HepG2 (cell line): ENCODE measurements around the gene KAT6B. TPM values are rescaled to one million over a fixed set of nuclear protein-coding genes. Genes with fewer than 3 reads are reported as not detected.

Experiments
- ATAC-seq: fragments of 200-7000 bp; cut with Tn5 transposase; 3 replicates; pipeline ENCODE4 v1.9.1; 2020; ENCODE audit warnings: mild to moderate bottlenecking, moderate library complexity
- BruUV-seq: library from RNA; stranded (reverse); fragments of 400-500 nt; replicated peaks from 2 replicates; lab custom pipeline; 2021; lab: Mats Ljungman, UMichigan
- CTCF ChIA-PET: fragments of 300-600 bp; formaldehyde crosslinking; extraction: SDS; loops from one replicate; lab custom pipeline; 2021; ENCODE audit warnings: low total read pairs, inconsistent platforms, low intra/inter-chr PET ratio; lab: Yijun Ruan, JAX
- POLR2A ChIA-PET: fragments of 350-600 bp; sonication (Branson Sonifier 250); formaldehyde crosslinking; loops from one replicate; lab custom pipeline; 2020; ENCODE audit warnings: antibody characterized with exemption, inconsistent platforms; lab: Yijun Ruan, JAX
- DNase-seq: peaks from one replicate; pipeline ENCODE4 v3.0.0-alpha.2; 2015; ENCODE audit warnings: low spot score
- FAIRE-seq: peaks from 3 replicates; lab custom pipeline; 2011; peaks lifted over from hg19 to GRCh38; lab: Jason Lieb, UNC
- H2AFZ ChIP-seq: one replicate; pipeline ENCODE4 v1.6.1; 2011; ENCODE audit warnings: low read length, inconsistent platforms
- H3K27ac ChIP-seq: fragments of 300-600 bp; 3 replicates; pipeline ENCODE4 v1.8.0; 2011; ENCODE audit warnings: mixed run types, mild to moderate bottlenecking, mixed read lengths, low read length, inconsistent platforms; ENCODE audit not compliant: insufficient read depth; ENCODE audit errors: extremely low read length
- H3K27me3 ChIP-seq, 2 experiments: fragments of 200-600 bp in 1 of 2; 2 replicates in 1 of 2; 3 replicates in 1 of 2; pipeline versions ENCODE4 v1.6.0 to v1.8.0; 2011; ENCODE audit warnings: low read length in 2 of 2, mild to moderate bottlenecking in 2 of 2, moderate library complexity in 2 of 2, inconsistent platforms in 1 of 2; ENCODE audit not compliant: insufficient read depth in 2 of 2, control insufficient read depth in 1 of 2
- H3K36me3 ChIP-seq, 2 experiments: fragments of 200-600 bp in 1 of 2; replicated peaks in 1 of 2; 2 replicates in 1 of 2; 3 replicates in 1 of 2; pipeline versions ENCODE4 v1.5.1 to v1.8.0; 2011; ENCODE audit warnings: low read length in 2 of 2, inconsistent platforms in 1 of 2; ENCODE audit not compliant: insufficient read depth in 2 of 2, control insufficient read depth in 1 of 2
- H3K4me1 ChIP-seq: 2 replicates; pipeline ENCODE4 v1.5.1; 2012; ENCODE audit warnings: low read length, inconsistent platforms; ENCODE audit not compliant: insufficient read depth
- H3K4me2 ChIP-seq: 2 replicates; pipeline ENCODE4 v1.6.0; 2011; ENCODE audit warnings: low read depth, low read length, inconsistent platforms
- H3K4me3 ChIP-seq, 3 experiments: fragments of 200-600 bp in 1 of 3; sonication (generic), shearing (Covaris generic) in 1 of 3; replicated peaks in 1 of 3; 2 replicates each; pipeline ENCODE4 v1.5.1; 2011 to 2016; ENCODE audit warnings: low read length in 3 of 3, inconsistent platforms in 2 of 3, low read depth in 2 of 3, mild to moderate bottlenecking in 2 of 3, control low read depth in 1 of 3, mixed read lengths in 1 of 3; ENCODE audit not compliant: insufficient read depth in 1 of 3
- H3K79me2 ChIP-seq: one replicate; pipeline ENCODE4 v1.6.1; 2011; ENCODE audit warnings: low read length, inconsistent platforms; ENCODE audit not compliant: insufficient read depth
- H3K9ac ChIP-seq: 2 replicates; pipeline ENCODE4 v1.6.0; 2011; ENCODE audit warnings: mild to moderate bottlenecking, low read depth, low read length, inconsistent platforms; ENCODE audit not compliant: insufficient read depth
- H3K9me3 ChIP-seq: 2 replicates; pipeline ENCODE4 v1.5.1; 2012; ENCODE audit warnings: mild to moderate bottlenecking, low read length
- H4K20me1 ChIP-seq: 2 replicates; pipeline ENCODE4 v1.6.0; 2011; ENCODE audit warnings: inconsistent platforms, mild to moderate bottlenecking, low read length, moderate library complexity; ENCODE audit not compliant: insufficient read depth
- ATF7 ChIP-seq, 2 experiments: fragments of 450-650 bp in 1 of 2; sonication (generic) in 1 of 2; formaldehyde crosslinking in 1 of 2; IDR thresholded peaks; 2 replicates each; pipeline versions ENCODE4 v1.4.0 to v1.6.1; 2016 to 2020; ENCODE audit warnings: antibody characterized with exemption in 1 of 2, mild to moderate bottlenecking in 1 of 2, missing genetic modification reagents in 1 of 2
- CEBPB ChIP-seq: IDR thresholded peaks from 2 replicates; pipeline ENCODE4 v1.6.1; 2011; ENCODE audit warnings: low read depth, low read length, improper control_type of control experiment, borderline replicate concordance
- HDAC2 ChIP-seq: sonication (generic); formaldehyde crosslinking; IDR thresholded peaks from 2 replicates; pipeline ENCODE4 v1.4.0; 2020; ENCODE audit warnings: missing genetic modification reagents
- KDM5A ChIP-seq: fragments of 200-600 bp; sonication (generic); IDR thresholded peaks from 2 replicates; pipeline ENCODE4 v1.7.0; 2018; ENCODE audit warnings: antibody characterized with exemption, mild to moderate bottlenecking, low read length, borderline replicate concordance
- KLF13 ChIP-seq: sonication (generic); formaldehyde crosslinking; IDR thresholded peaks from 2 replicates; pipeline ENCODE4 v1.4.0; 2020; ENCODE audit warnings: mild to moderate bottlenecking, missing genetic modification reagents
- NFE2 ChIP-seq: sonication (generic); formaldehyde crosslinking; IDR thresholded peaks from 2 replicates; pipeline ENCODE4 v1.4.0; 2020; ENCODE audit warnings: missing genetic modification reagents
- SRSF9 ChIP-seq: fragments of 200-400 bp; formaldehyde crosslinking; IDR thresholded peaks from 2 replicates; pipeline ENCODE4 v1.6.1; 2018; ENCODE audit warnings: borderline replicate concordance, mild to moderate bottlenecking, low read depth, low read length; ENCODE audit not compliant: insufficient read depth, poor library complexity, severe bottlenecking
- TEF ChIP-seq: sonication (generic); formaldehyde crosslinking; IDR thresholded peaks from 2 replicates; pipeline ENCODE4 v1.5.0; 2020; ENCODE audit warnings: missing genetic modification reagents
- TFDP1 ChIP-seq: IDR thresholded peaks from 2 replicates; pipeline ENCODE4 v1.6.1; 2016; ENCODE audit warnings: missing compliant biosample characterization, missing genetic modification reagents, borderline replicate concordance
- ZNF382 ChIP-seq: sonication (generic); formaldehyde crosslinking; IDR thresholded peaks from 2 replicates; pipeline ENCODE4 v1.5.0; 2020; ENCODE audit warnings: missing genetic modification reagents, mild to moderate bottlenecking, borderline replicate concordance
- ZUFSP ChIP-seq: sonication (generic); formaldehyde crosslinking; IDR thresholded peaks from 2 replicates; pipeline ENCODE4 v1.9.0; 2021; ENCODE audit warnings: missing genetic modification reagents, mild to moderate bottlenecking, borderline replicate concordance
- WGBS: methylation state at CpG from one replicate; pipeline ENCODE4 v1.1.6; 2017; ENCODE audit warnings: low lambda C conversion rate; 5-methylcytosine and 5-hydroxymethylcytosine counted together
- in situ Hi-C: cut with HindIII; loops from 2 replicates; pipeline ENCODE4 v1.10.0; 2017; ENCODE audit warnings: low pct_unique_long_range_greater_than_20kb; ENCODE audit not compliant: extremely low pct_ligation_motif_present
- intact Hi-C: fragments of 100-400 bp; cut with micrococcal nuclease; formaldehyde crosslinking; loops from one replicate; pipeline ENCODE4 v1.10.0; 2022; ENCODE audit not compliant: unreplicated experiment
- polyA plus RNA-seq, 8 experiments: library from polyadenylated mRNA; depleted of rRNA in 3 of 8; stranded (reverse) in 7 of 8; unstranded in 1 of 8; fragments of >200 nt; fragmentation: Illumina TruSeq in 4 of 8; extraction: Trizol in 4 of 8; gene quantifications; 2 replicates each; pipeline versions ENCODE4 v1.2.1 to v1.2.3, GENCODE V29; 2011 to 2016; ENCODE audit warnings: low read depth in 4 of 8, missing spikeins in 1 of 8, mixed read lengths in 1 of 8; ENCODE audit not compliant: insufficient read depth in 1 of 8
- total RNA-seq, 5 experiments: library from RNA; depleted of rRNA; stranded (reverse); fragments of >200 nt; fragmentation: Illumina TruSeq; extraction: Trizol; gene quantifications; 2 replicates each; pipeline ENCODE4 v1.2.3, GENCODE V29; 2016; ENCODE audit warnings: low read depth in 1 of 5

Gene KAT6B
- total and polyA plus RNA-seq, 2 of the 13 experiments (the other 11 are each of a cell fraction or from before 2014, with no cell fraction given): 3.0 to 9.5 TPM

GRCh38 chr10:74810087-74810486, 16.3 kb upstream of the KAT6B start:
- Histone ChIP-seq H2AFZ (no peak overlapping the region), H4K20me1 (no peaks in the 10 kb centered on the region), H3K36me3 (no peaks in the 10 kb centered on the region), H3K4me1 (no peaks in the 10 kb centered on the region), H3K27ac (no peak overlapping the region), H3K4me3 (no peak overlapping the region), H3K4me2 (no peak overlapping the region), H3K9me3 (no peaks in the 10 kb centered on the region), H3K9ac (no peak overlapping the region), H3K79me2 (no peaks in the 10 kb centered on the region), H3K27me3 (no peaks in the 10 kb centered on the region)
- intact Hi-C loops (no loop called here), in situ Hi-C loops (no loop called here)
- TF ChIP-seq CEBPB: no peak
- no peak for TF ChIP-seq KDM5A
- ATAC-seq (no peak), FAIRE-seq (no peak), DNase-seq (no peak)
- POLR2A ChIA-PET: no interaction called here
- WGBS: 54% methylated on average over 2 of the region's 2 CpGs
- no TSS peak for BruUV-seq
- CTCF ChIA-PET: no interaction called here

- H3K27me3 ChIP-seq: no peaks in the 10 kb centered on the region
- H3K9me3 ChIP-seq: peaks cover 9% of the 10 kb centered on the region
- in situ Hi-C loops (no loop called here), intact Hi-C loops (no loop called here)
- 83% methylated on average over 41 of the region's 53 CpGs for WGBS
- no peak overlapping the region for H3K9ac ChIP-seq
- H3K4me2 ChIP-seq: no peak overlapping the region
- DNase-seq: no peak
- no peaks in the 10 kb centered on the region for H4K20me1 ChIP-seq
- no TSS peak for BruUV-seq
- TF ChIP-seq ATF7 (IDR thresholded peaks at IDR 0.05): no peak
- no peak for TF ChIP-seq ATF7 (CRISPR knock-in tag; IDR thresholded peaks at IDR 0.05)
- TF ChIP-seq ZUFSP (CRISPR knock-in tag): no peak
- TF ChIP-seq TEF (CRISPR knock-in tag): no peak
- TF ChIP-seq NFE2: no peak
- TF ChIP-seq KLF13 (CRISPR knock-in tag): no peak
- no peak for TF ChIP-seq SRSF9
- no peak for TF ChIP-seq HDAC2 (CRISPR knock-in tag)
- TF ChIP-seq TFDP1 (CRISPR knock-in tag): no peak
- TF ChIP-seq ZNF382 (CRISPR knock-in tag): no peak
- ATAC-seq: no peak; the same call in 2 of the 3 replicates
- H3K4me3 ChIP-seq: no peak overlapping the region
- no peaks in the 10 kb centered on the region for H3K36me3 ChIP-seq
- H3K27ac ChIP-seq: no peak overlapping the region
- H3K4me1 ChIP-seq: no peaks in the 10 kb centered on the region
- no peak for FAIRE-seq
- POLR2A ChIA-PET: no interaction called here
- H2AFZ ChIP-seq: no peak overlapping the region
- H3K79me2 ChIP-seq: no peaks in the 10 kb centered on the region
- CTCF ChIA-PET: no interaction called here
Measured at GRCh38 chr10:74813381-74814259, 12.8 kb upstream of the KAT6B start.
